K562 (cell line): ENCODE data around the gene CNKSR1. TPM values are rescaled to one million over a fixed set of nuclear protein-coding genes. Genes with fewer than 3 reads are reported as not detected.

ENCODE experiments used
- CCAR2 ChIP-seq: fragments of 200-400 bp; formaldehyde crosslinking; IDR thresholded peaks from 2 replicates; pipeline ENCODE4 v1.6.1; 2017; ENCODE audit warnings: mild to moderate bottlenecking, low read depth, low read length
- CSDE1 ChIP-seq, 2 experiments: fragments of 450-650 bp; IDR thresholded peaks; 2 replicates each; pipeline ENCODE4 v1.6.1; 2016; ENCODE audit warnings: mild to moderate bottlenecking in 1 of 2
- CTCFL ChIP-seq: IDR thresholded peaks from 2 replicates; pipeline ENCODE4 v1.6.1; 2011; ENCODE audit warnings: borderline replicate concordance, low read depth, mild to moderate bottlenecking, moderate library complexity, low read length; ENCODE audit not compliant: insufficient read depth, poor library complexity, severe bottlenecking
- ERF ChIP-seq: fragments of 450-650 bp; formaldehyde crosslinking; IDR thresholded peaks from 2 replicates; pipeline ENCODE4 v1.4.0; 2020; ENCODE audit warnings: mild to moderate bottlenecking, mixed read lengths
- LCOR ChIP-seq: sonication (generic); formaldehyde crosslinking; IDR thresholded peaks from 2 replicates; pipeline ENCODE4 v1.8.0; 2022; ENCODE audit warnings: mild to moderate bottlenecking, missing genetic modification reagents
- NR1H2 ChIP-seq: sonication (generic); formaldehyde crosslinking; IDR thresholded peaks from 2 replicates; pipeline ENCODE4 v1.4.0; 2020; ENCODE audit warnings: mild to moderate bottlenecking, missing genetic modification reagents
- PML ChIP-seq: IDR thresholded peaks from 2 replicates; pipeline ENCODE4 v1.6.1; 2012; ENCODE audit warnings: low read length, inconsistent platforms
- PRDM10 ChIP-seq: fragments of 450-650 bp; IDR thresholded peaks from 2 replicates; pipeline ENCODE4 v1.6.1; 2018; ENCODE audit not compliant: partially characterized antibody
- PRMT5 ChIP-seq: sonication (generic); formaldehyde crosslinking; IDR thresholded peaks from 2 replicates; pipeline ENCODE4 v1.5.0; 2020; ENCODE audit warnings: missing genetic modification reagents
- RAD21 ChIP-seq, 2 experiments: fragments of 250-450 bp in 1 of 2; fragments of 450-650 bp in 1 of 2; sonication (Bioruptor Pico) in 1 of 2; formaldehyde crosslinking in 1 of 2; IDR thresholded peaks in 1 of 2; conservative IDR thresholded peaks in 1 of 2; 2 replicates each; pipeline versions ENCODE4 v1.4.0 to v1.8.0; 2020 to 2022; ENCODE audit warnings: mild to moderate bottlenecking in 2 of 2, moderate library complexity in 1 of 2
- RB1 ChIP-seq: fragments of 450-650 bp; IDR thresholded peaks from 2 replicates; pipeline ENCODE4 v1.6.1; 2017; ENCODE audit warnings: low read depth, mild to moderate bottlenecking
- SMAD1 ChIP-seq: fragments of 150-350 bp; IDR thresholded peaks from 2 replicates; pipeline ENCODE4 v1.6.1; 2014; ENCODE audit warnings: low read length, low read depth; ENCODE audit not compliant: partially characterized antibody
- SREBF2 ChIP-seq: sonication (generic); formaldehyde crosslinking; IDR thresholded peaks from 2 replicates; pipeline ENCODE4 v1.4.0; 2020; ENCODE audit warnings: mild to moderate bottlenecking, missing genetic modification reagents
- STAT6 ChIP-seq: sonication (generic); formaldehyde crosslinking; IDR thresholded peaks from 2 replicates; pipeline ENCODE4 v1.8.1; 2023; ENCODE audit warnings: mild to moderate bottlenecking, missing genetic modification reagents
- ZNF143 ChIP-seq: sonication (generic); formaldehyde crosslinking; IDR thresholded peaks from 2 replicates; pipeline ENCODE4 v1.9.0; 2022; ENCODE audit warnings: mild to moderate bottlenecking, missing genetic modification reagents
- ZNF449 ChIP-seq: fragments of 250-450 bp; sonication (Bioruptor Pico); IDR thresholded peaks from 2 replicates; pipeline ENCODE4 v1.8.0; 2022; ENCODE audit warnings: moderate library complexity, mild to moderate bottlenecking, inconsistent platforms
- ZNF583 ChIP-seq: fragments of 250-450 bp; sonication (Bioruptor Pico); IDR thresholded peaks from 2 replicates; pipeline ENCODE4 v1.4.0; 2020
- ZNF695 ChIP-seq: fragments of 450-650 bp; formaldehyde crosslinking; IDR thresholded peaks from 2 replicates; pipeline ENCODE4 v1.4.0; 2020; ENCODE audit warnings: mild to moderate bottlenecking, moderate library complexity
- polyA plus RNA-seq, 8 experiments: library from polyadenylated mRNA; depleted of rRNA in 4 of 8; stranded (reverse) in 5 of 8; unstranded in 3 of 8; fragments of >200 nt; fragmentation: Nextera tagmentation in 2 of 8; fragmentation: Illumina TruSeq in 1 of 8; extraction: Ambion mirVana in 2 of 8; extraction: Trizol in 1 of 8; gene quantifications; 2 replicates each; pipeline versions ENCODE4 v1.2.1 to v1.2.3, GENCODE V29; 2011 to 2014; ENCODE audit warnings: inconsistent platforms in 1 of 8, missing spikeins in 1 of 8
- total RNA-seq, 7 experiments: library from RNA; depleted of rRNA in 6 of 7; stranded (reverse); fragments of >200 nt in 6 of 7; fragmentation: Illumina TruSeq in 2 of 7; extraction: Trizol in 2 of 7; gene quantifications; 2 replicates each; pipeline versions ENCODE4 v1.2.1 to v1.2.3, GENCODE V29; 2011 to 2021; ENCODE audit warnings: low replicate concordance in 1 of 7

The CNKSR1 gene
- total and polyA plus RNA-seq, 9 of the 15 experiments (the other 6 are each of a cell fraction or from before 2014, with no cell fraction given): 0.03 to 2.8 (median 1.1) TPM

- TF ChIP-seq PRDM10: peak; percentile 30
- no peak for TF ChIP-seq SREBF2
- peak; percentile 89 for TF ChIP-seq CTCFL
- TF ChIP-seq PRMT5 (CRISPR knock-in tag): no peak
- peak; percentile 96 for TF ChIP-seq RB1
- TF ChIP-seq ZNF695 (CRISPR knock-in tag): no peak
- no peak for TF ChIP-seq ZNF143 (CRISPR knock-in tag)
- no peak for TF ChIP-seq NR1H2
- no peak for TF ChIP-seq ZNF583 (CRISPR knock-in tag)
- no peak for TF ChIP-seq ZNF449 (CRISPR knock-in tag)
- TF ChIP-seq LCOR: peak; percentile 96
- peak in 1 of 2 experiments; percentile 87; a peak in 1 of 4 replicates for TF ChIP-seq CSDE1 (IDR thresholded peaks at IDR 0.05)
- peak; percentile 92 for TF ChIP-seq ERF (CRISPR knock-in tag)
- TF ChIP-seq RAD21 (CRISPR knock-in tag; conservative IDR thresholded peaks at IDR 0.05 in 1 of 2, IDR thresholded peaks at IDR 0.05 in 1 of 2): peak; percentile 62 to 72
- TF ChIP-seq SMAD1: peak; percentile 65
- no peak for TF ChIP-seq CCAR2
- no peak for TF ChIP-seq STAT6 (CRISPR knock-in tag)
- TF ChIP-seq PML: peak; percentile 75
Observed at GRCh38 chr1:26169669-26170471, 7.4 kb upstream of the CNKSR1 start, which contains the start of gene ZNF593 (continued).
